ENCODE data around the gene SIL1. TPM values are rescaled to one million over a fixed set of nuclear protein-coding genes. Genes with fewer than 3 reads are reported as not detected.

The SIL1 gene
- total and polyA plus RNA-seq, 2 of the 13 experiments (the other 11 are each of a cell fraction or from before 2014, with no cell fraction given) = 26.0 to 30.0 TPM

GRCh38 chr5:138943599-138944173 lies 254.5 kb downstream of the SIL1 start:
- CTCF ChIA-PET (ENCODE audit: low intra/inter-chr PET ratio, low total read pairs) = no interaction called here
- TF ChIP-seq PCBP1 (IDR thresholded peaks at IDR 0.05; ENCODE audit: borderline replicate concordance, low read depth, low read length) (no peak), SNAPC2 (CRISPR knock-in tag; IDR thresholded peaks at IDR 0.05) (no peak), ZNF446 (CRISPR knock-in tag; IDR thresholded peaks at IDR 0.05) (no peak), FOXA1 (IDR thresholded peaks at IDR 0.05) (no peak), FOXA1 (CRISPR knock-in tag; IDR thresholded peaks at IDR 0.05) (no peak), ZBTB40 (IDR thresholded peaks at IDR 0.05) (no peak), ZBTB40 (CRISPR knock-in tag; IDR thresholded peaks at IDR 0.05) (no peak), KLF13 (CRISPR knock-in tag; IDR thresholded peaks at IDR 0.05) (no peak), ARNTL (CRISPR knock-in tag; IDR thresholded peaks at IDR 0.05) (no peak), YY1 (IDR thresholded peaks at IDR 0.05; ENCODE audit: insufficient read depth, insufficient replicate concordance, low read depth, low read length) (no peak), TOPORS (CRISPR knock-in tag; IDR thresholded peaks at IDR 0.05) (no peak)
- TF ChIP-seq, protein P1, sequence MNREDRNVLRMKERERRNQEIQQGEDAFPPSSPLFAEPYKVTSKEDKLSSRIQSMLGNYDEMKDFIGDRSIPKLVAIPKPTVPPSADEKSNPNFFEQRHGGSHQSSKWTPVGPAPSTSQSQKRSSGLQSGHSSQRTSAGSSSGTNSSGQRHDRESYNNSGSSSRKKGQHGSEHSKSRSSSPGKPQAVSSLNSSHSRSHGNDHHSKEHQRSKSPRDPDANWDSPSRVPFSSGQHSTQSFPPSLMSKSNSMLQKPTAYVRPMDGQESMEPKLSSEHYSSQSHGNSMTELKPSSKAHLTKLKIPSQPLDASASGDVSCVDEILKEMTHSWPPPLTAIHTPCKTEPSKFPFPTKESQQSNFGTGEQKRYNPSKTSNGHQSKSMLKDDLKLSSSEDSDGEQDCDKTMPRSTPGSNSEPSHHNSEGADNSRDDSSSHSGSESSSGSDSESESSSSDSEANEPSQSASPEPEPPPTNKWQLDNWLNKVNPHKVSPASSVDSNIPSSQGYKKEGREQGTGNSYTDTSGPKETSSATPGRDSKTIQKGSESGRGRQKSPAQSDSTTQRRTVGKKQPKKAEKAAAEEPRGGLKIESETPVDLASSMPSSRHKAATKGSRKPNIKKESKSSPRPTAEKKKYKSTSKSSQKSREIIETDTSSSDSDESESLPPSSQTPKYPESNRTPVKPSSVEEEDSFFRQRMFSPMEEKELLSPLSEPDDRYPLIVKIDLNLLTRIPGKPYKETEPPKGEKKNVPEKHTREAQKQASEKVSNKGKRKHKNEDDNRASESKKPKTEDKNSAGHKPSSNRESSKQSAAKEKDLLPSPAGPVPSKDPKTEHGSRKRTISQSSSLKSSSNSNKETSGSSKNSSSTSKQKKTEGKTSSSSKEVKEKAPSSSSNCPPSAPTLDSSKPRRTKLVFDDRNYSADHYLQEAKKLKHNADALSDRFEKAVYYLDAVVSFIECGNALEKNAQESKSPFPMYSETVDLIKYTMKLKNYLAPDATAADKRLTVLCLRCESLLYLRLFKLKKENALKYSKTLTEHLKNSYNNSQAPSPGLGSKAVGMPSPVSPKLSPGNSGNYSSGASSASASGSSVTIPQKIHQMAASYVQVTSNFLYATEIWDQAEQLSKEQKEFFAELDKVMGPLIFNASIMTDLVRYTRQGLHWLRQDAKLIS (CRISPR knock-in tag; IDR thresholded peaks at IDR 0.05) = no peak

More at GRCh38 chr5:138943599-138944173, 254.5 kb downstream of the SIL1 start:
- intact Hi-C loops (cut with micrococcal nuclease; ENCODE audit: unreplicated experiment) (no loop called here), in situ Hi-C loops (cut with HindIII; ENCODE audit: extremely low pct_ligation_motif_present, low pct_unique_long_range_greater_than_20kb) (no loop called here)
- Histone ChIP-seq H3K4me2 (ENCODE audit: low read depth, low read length) (no peak overlapping the region), H4K20me1 (ENCODE audit: insufficient read depth, low read length) (no peaks in the 10 kb centered on the region), H3K4me1 (ENCODE audit: insufficient read depth, low read length) (no peaks in the 10 kb centered on the region), H3K36me3 (replicated peaks in 1 of 2; ENCODE audit: control insufficient read depth in 1 of 2, insufficient read depth in 2 of 2, low read length in 2 of 2) (peaks cover 0 to 2% of the 10 kb centered on the region in 2 experiments; a peak in 2 of 5 replicates), H3K27ac (ENCODE audit: extremely low read length, insufficient read depth, low read length) (no peak overlapping the region), H3K4me3 (replicated peaks in 1 of 3; ENCODE audit: insufficient read depth in 1 of 3, low read depth in 2 of 3, low read length in 3 of 3) (no peak overlapping the region), H3K79me2 (ENCODE audit: insufficient read depth, low read length) (no peaks in the 10 kb centered on the region), H3K27me3 (ENCODE audit: control insufficient read depth in 1 of 2, insufficient read depth in 2 of 2, low read length in 2 of 2) (no peaks in the 10 kb centered on the region), H3K9me3 (ENCODE audit: low read length) (no peaks in the 10 kb centered on the region), H2AFZ (ENCODE audit: low read length) (no peak overlapping the region), H3K9ac (ENCODE audit: insufficient read depth, low read depth, low read length) (no peak overlapping the region)
- WGBS (ENCODE audit: low lambda C conversion rate) = 95% methylated on average over 6 of the region's 6 CpGs
- DNase-seq (ENCODE audit: low spot score) = no peak
- peak; percentile 5; the same call in 2 of the 3 replicates for ATAC-seq
- BruUV-seq (replicated peaks) = no TSS peak
- no peak for FAIRE-seq
- POLR2A ChIA-PET = no interaction called here
